AG04450 (cell line): ENCODE data around the gene E2F4. TPM values are rescaled to one million over a fixed set of nuclear protein-coding genes. Genes with fewer than 3 reads are reported as not detected.

Source experiments
- CTCF ChIA-PET: fragments of 300-600, 350-600 bp; formaldehyde crosslinking; extraction: SDS; loops from one replicate; lab custom pipeline; 2022; ENCODE audit warnings: antibody characterized with exemption, inconsistent platforms; lab: Charles Lee
- POLR2A ChIA-PET: fragments of 350-600 bp; formaldehyde crosslinking; extraction: SDS; loops from one replicate; lab custom pipeline; 2021; ENCODE audit warnings: antibody characterized with exemption, inconsistent platforms; lab: Yijun Ruan, JAX
- DNase-seq: peaks from one replicate; pipeline ENCODE4 v3.0.0-alpha.2; 2011; ENCODE audit warnings: low read depth, low spot score
- H3K27ac ChIP-seq: one replicate; pipeline ENCODE4 v1.5.1; 2012; ENCODE audit warnings: low read depth, low read length, control low read depth
- H3K27me3 ChIP-seq: one replicate; pipeline ENCODE4 v1.6.0; 2012; ENCODE audit warnings: low read length; ENCODE audit not compliant: control insufficient read depth, insufficient read depth
- H3K4me3 ChIP-seq: 2 replicates; pipeline ENCODE4 v1.5.1; 2011; ENCODE audit warnings: mild to moderate bottlenecking, low read depth, low read length, control low read depth
- H3K9me3 ChIP-seq: 2 replicates; pipeline ENCODE4 v1.5.1; 2012; ENCODE audit warnings: low read length; ENCODE audit not compliant: control insufficient read depth, insufficient read depth
- CTCF ChIP-seq: IDR thresholded peaks from 2 replicates; pipeline ENCODE4 v1.5.1; 2011; ENCODE audit warnings: low read depth, low read length, control low read depth, inconsistent platforms
- polyA plus RNA-seq: library from polyadenylated mRNA; depleted of rRNA; stranded (reverse); fragments of >200 nt; gene quantifications from 2 replicates; pipeline ENCODE4 v1.2.3, GENCODE V29; 2011

E2F4 gene
- polyA plus RNA-seq, 1 experiment, result 50.0 TPM

GRCh38 chr16:67146523-67147357 is 45.2 kb upstream of the E2F4 start:
- no peak for DNase-seq
- ChIA-PET CTCF (interaction anchor here (1.8 kb wide), 1 partner anchor 8 kb away, joined by 4 read pairs; no protein-coding TSS in a partner anchor), POLR2A (no interaction called here)
- no peaks in the 10 kb centered on the region for H3K27me3 ChIP-seq
- peaks cover 6% of the 10 kb centered on the region for H3K9me3 ChIP-seq
- H3K4me3 ChIP-seq, result no peak overlapping the region
- H3K27ac ChIP-seq, result peak overlapping the region; percentile 11
- 0 out of 2 replicates have a peak, but pooled peaks have one; percentile 3 for TF ChIP-seq CTCF

- no peak overlapping the region for H3K27ac ChIP-seq
- no peak overlapping the region for H3K4me3 ChIP-seq
- H3K9me3 ChIP-seq, result peaks cover 6% of the 10 kb centered on the region
- CTCF ChIA-PET, result no interaction called here
- no peaks in the 10 kb centered on the region for H3K27me3 ChIP-seq
- POLR2A ChIA-PET, result no interaction called here
- TF ChIP-seq CTCF, result no peak
- DNase-seq, result no peak
Observed at GRCh38 chr16:67147437-67148140, 44.4 kb upstream of the E2F4 start.

GRCh38 chr16:67148221-67148620 is 43.7 kb upstream of the E2F4 start:
- POLR2A ChIA-PET, result no interaction called here
- Histone ChIP-seq H3K4me3 (no peak overlapping the region), H3K27ac (no peak overlapping the region), H3K27me3 (no peaks in the 10 kb centered on the region), H3K9me3 (peaks cover 6% of the 10 kb centered on the region)
- TF ChIP-seq CTCF, result no peak
- CTCF ChIA-PET, result no interaction called here
- no peak for DNase-seq

- Histone ChIP-seq H3K9me3 (peaks cover 6% of the 10 kb centered on the region), H3K4me3 (no peak overlapping the region), H3K27me3 (no peaks in the 10 kb centered on the region), H3K27ac (no peak overlapping the region)
- CTCF ChIA-PET, result interaction anchor here (0.6 kb wide), 1 partner anchor 24 kb away, joined by 5 read pairs; no protein-coding TSS in a partner anchor
- POLR2A ChIA-PET, result interaction anchor here (0.8 kb wide), 1 partner anchor 15 kb away, joined by 3 read pairs; no protein-coding TSS in a partner anchor
- no peak for DNase-seq
- no peak for TF ChIP-seq CTCF
Observed at GRCh38 chr16:67148656-67149275, 43.2 kb upstream of the E2F4 start.
